HEK293 (cell line): ENCODE measurements around the gene PIGN.
A peak's percentile ranks its signal among the peaks of the same experiment; 100 is the strongest.

Experiments
- CTCF ChIA-PET: fragments of 350-600 bp; formaldehyde crosslinking; extraction: SDS; loops from one replicate; lab custom pipeline; 2021; ENCODE audit warnings: antibody characterized with exemption; lab: Yijun Ruan, JAX
- POLR2A ChIA-PET: fragments of 300-600 bp; formaldehyde crosslinking; extraction: SDS; loops from one replicate; lab custom pipeline; 2020; ENCODE audit warnings: antibody characterized with exemption, inconsistent platforms; lab: Yijun Ruan, JAX
- H3K27ac ChIP-seq: fragments of 200-500 bp; sonication (Bioruptor generic); 2 replicates; pipeline ENCODE4 v1.5.1; 2014; ENCODE audit warnings: low read depth, low read length, control low read depth, inconsistent platforms; ENCODE audit errors: extremely low read depth
- H3K36me3 ChIP-seq, 2 experiments: fragments of 200-500 bp in 1 of 2; sonication (Bioruptor generic) in 1 of 2; 1 replicate in 1 of 2; 2 replicates in 1 of 2; pipeline ENCODE4 v1.5.1; 2014 to 2017; ENCODE audit warnings: inconsistent platforms in 2 of 2, low read length in 2 of 2; ENCODE audit not compliant: control insufficient read depth in 2 of 2, insufficient read depth in 1 of 2
- H3K4me1 ChIP-seq: fragments of 200-500 bp; sonication (Bioruptor generic); 2 replicates; pipeline ENCODE4 v1.5.1; 2014; ENCODE audit warnings: mild to moderate bottlenecking, low read length, inconsistent platforms; ENCODE audit not compliant: control insufficient read depth, insufficient read depth
- H3K4me3 ChIP-seq: 2 replicates; pipeline ENCODE4 v1.5.1; 2011; ENCODE audit warnings: low read depth, mild to moderate bottlenecking, control low read depth, low read length, moderate library complexity
- H3K9me3 ChIP-seq: fragments of 200-500 bp; sonication (Bioruptor generic); 2 replicates; pipeline ENCODE4 v1.5.1; 2014; ENCODE audit warnings: low read depth, low read length, inconsistent platforms; ENCODE audit not compliant: control insufficient read depth, insufficient read depth
- EGR2 ChIP-seq: fragments of 450-650 bp; formaldehyde crosslinking; IDR thresholded peaks from 2 replicates; pipeline ENCODE4 v1.5.1; 2016; ENCODE audit warnings: low read depth, missing biosample characterization, missing genetic modification characterization
- GLIS2 ChIP-seq: fragments of 450-650 bp; formaldehyde crosslinking; IDR thresholded peaks from 2 replicates; pipeline ENCODE4 v1.5.1; 2016; ENCODE audit warnings: missing biosample characterization, missing genetic modification characterization
- IKZF3 ChIP-seq: fragments of 450-650 bp; IDR thresholded peaks from 2 replicates; pipeline ENCODE4 v1.5.0; 2018; ENCODE audit warnings: missing biosample characterization, mild to moderate bottlenecking, missing genetic modification characterization, moderate library complexity
- KLF7 ChIP-seq: fragments of 450-650 bp; formaldehyde crosslinking; IDR thresholded peaks from 2 replicates; pipeline ENCODE4 v1.5.1; 2016; ENCODE audit warnings: missing biosample characterization, missing genetic modification characterization, borderline replicate concordance
- KLF8 ChIP-seq: fragments of 450-650 bp; formaldehyde crosslinking; IDR thresholded peaks from 2 replicates; pipeline ENCODE4 v1.5.1; 2016; ENCODE audit warnings: missing biosample characterization, missing genetic modification characterization
- KLF9 ChIP-seq: fragments of 450-650 bp; formaldehyde crosslinking; IDR thresholded peaks from 2 replicates; pipeline ENCODE4 v1.5.1; 2016; ENCODE audit warnings: missing biosample characterization, missing genetic modification characterization, low read depth
- PRDM6 ChIP-seq: fragments of 450-650 bp; formaldehyde crosslinking; IDR thresholded peaks from 2 replicates; pipeline ENCODE4 v1.5.1; 2017; ENCODE audit warnings: missing biosample characterization, missing genetic modification characterization
- SCRT2 ChIP-seq: fragments of 450-650 bp; formaldehyde crosslinking; IDR thresholded peaks from 2 replicates; pipeline ENCODE4 v1.5.1; 2016; ENCODE audit warnings: missing biosample characterization, missing genetic modification characterization
- SETDB1 ChIP-seq: IDR thresholded peaks from one replicate; pipeline ENCODE4 v1.6.1; 2017; ENCODE audit warnings: mild to moderate bottlenecking, low read length, moderate library complexity, mixed read lengths; ENCODE audit not compliant: insufficient read length
- SP7 ChIP-seq: fragments of 450-650 bp; formaldehyde crosslinking; IDR thresholded peaks from 2 replicates; pipeline ENCODE4 v1.5.1; 2016; ENCODE audit warnings: missing biosample characterization, missing genetic modification characterization
- ZNF138 ChIP-seq: fragments of 450-650 bp; formaldehyde crosslinking; IDR thresholded peaks from 2 replicates; pipeline ENCODE4 v1.5.1; 2016; ENCODE audit warnings: missing biosample characterization, missing genetic modification characterization, borderline replicate concordance
- ZNF146 ChIP-seq: fragments of 450-650 bp; formaldehyde crosslinking; IDR thresholded peaks from 2 replicates; pipeline ENCODE4 v1.5.1; 2016; ENCODE audit warnings: missing biosample characterization, missing genetic modification characterization
- ZNF175 ChIP-seq: fragments of 450-650 bp; formaldehyde crosslinking; IDR thresholded peaks from 2 replicates; pipeline ENCODE4 v1.5.1; 2016; ENCODE audit warnings: missing biosample characterization, missing genetic modification characterization
- ZNF184 ChIP-seq: fragments of 450-650 bp; IDR thresholded peaks from 2 replicates; pipeline ENCODE4 v1.5.1; 2018; ENCODE audit warnings: missing biosample characterization, mild to moderate bottlenecking, missing genetic modification characterization
- ZNF19 ChIP-seq: fragments of 450-650 bp; formaldehyde crosslinking; IDR thresholded peaks from 2 replicates; pipeline ENCODE4; 2016; ENCODE audit warnings: missing biosample characterization, missing genetic modification characterization, low read depth
- ZNF239 ChIP-seq: fragments of 450-650 bp; formaldehyde crosslinking; IDR thresholded peaks from 2 replicates; pipeline ENCODE4 v1.5.1; 2016; ENCODE audit warnings: missing biosample characterization, missing genetic modification characterization
- ZNF24 ChIP-seq: fragments of 450-650 bp; formaldehyde crosslinking; IDR thresholded peaks from 2 replicates; pipeline ENCODE4 v1.5.1; 2016; ENCODE audit warnings: missing biosample characterization, missing genetic modification characterization
- ZNF514 ChIP-seq: fragments of 450-650 bp; formaldehyde crosslinking; IDR thresholded peaks from 2 replicates; pipeline ENCODE4 v1.5.1; 2016; ENCODE audit warnings: missing biosample characterization, missing genetic modification characterization
- ZNF549 ChIP-seq: fragments of 450-650 bp; IDR thresholded peaks from 2 replicates; pipeline ENCODE4 v1.5.1; 2018; ENCODE audit warnings: missing biosample characterization, missing genetic modification characterization, mild to moderate bottlenecking, inconsistent platforms, moderate library complexity
- ZNF585B ChIP-seq: fragments of 450-650 bp; formaldehyde crosslinking; IDR thresholded peaks from 2 replicates; pipeline ENCODE4 v1.5.1; 2016; ENCODE audit warnings: missing biosample characterization, missing genetic modification characterization
- ZNF621 ChIP-seq: fragments of 450-650 bp; formaldehyde crosslinking; IDR thresholded peaks from 2 replicates; pipeline ENCODE4 v1.5.1; 2017; ENCODE audit warnings: missing biosample characterization, missing genetic modification characterization
- ZNF785 ChIP-seq: fragments of 450-650 bp; formaldehyde crosslinking; IDR thresholded peaks from 2 replicates; pipeline ENCODE4 v1.5.1; 2016; ENCODE audit warnings: missing biosample characterization, missing genetic modification characterization
- ZNF792 ChIP-seq: fragments of 450-650 bp; formaldehyde crosslinking; IDR thresholded peaks from 2 replicates; pipeline ENCODE4 v1.5.1; 2016; ENCODE audit warnings: missing biosample characterization, missing genetic modification characterization
- ZSCAN23 ChIP-seq: fragments of 450-650 bp; formaldehyde crosslinking; IDR thresholded peaks from 2 replicates; pipeline ENCODE4 v1.5.1; 2016; ENCODE audit warnings: missing biosample characterization, missing genetic modification characterization
- TF ChIP-seq, protein P1 (sequence below): IDR thresholded peaks from 2 replicates; pipeline ENCODE4 v1.6.1; 2011; ENCODE audit warnings: mild to moderate bottlenecking, low read depth, low read length, borderline replicate concordance
- TF ChIP-seq, protein P2 (sequence below): fragments of 450-650 bp; formaldehyde crosslinking; IDR thresholded peaks from 2 replicates; pipeline ENCODE4 v1.5.1; 2016; ENCODE audit warnings: missing biosample characterization, missing genetic modification characterization

The PIGN gene

DNA sequence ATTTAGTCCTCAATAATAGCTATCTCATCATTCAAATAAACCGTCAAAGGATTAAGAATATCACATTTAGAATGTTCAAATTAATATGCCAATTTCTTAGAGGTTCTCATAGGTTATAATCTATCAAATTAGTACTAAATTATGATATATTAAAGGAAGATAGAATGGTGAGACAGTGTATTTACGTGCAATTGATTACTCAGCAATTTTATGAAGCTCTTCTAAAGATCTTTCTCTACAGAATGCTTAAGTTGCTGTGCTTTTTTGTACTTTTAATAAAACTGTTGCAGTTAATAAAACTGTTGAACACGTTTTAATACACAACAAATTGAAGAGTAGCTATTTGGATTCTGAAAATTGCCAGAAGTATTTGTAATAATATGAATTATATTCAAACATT is 39.2 kb upstream of the PIGN start:
- CTCF ChIA-PET: interaction anchor here (1.0 kb wide), 1 partner anchor 43 kb away, joined by 4 read pairs; no protein-coding TSS in a partner anchor
- Histone ChIP-seq H3K27ac (no peak overlapping the region), H3K36me3 (peaks cover 38 to 74% of the 10 kb centered on the region in 2 experiments), H3K4me1 (no peaks in the 10 kb centered on the region), H3K9me3 (no peaks in the 10 kb centered on the region), H3K4me3 (no peak overlapping the region)
- POLR2A ChIA-PET: no interaction called here
- TF ChIP-seq KLF9 (tag by site-specific recombination): no peak

GRCh38 chr18:62224229-62224628 is 37.4 kb upstream of the PIGN start:
- no peak overlapping the region for H3K27ac ChIP-seq
- no peak overlapping the region for H3K4me3 ChIP-seq
- peaks cover 24 to 67% of the 10 kb centered on the region in 2 experiments for H3K36me3 ChIP-seq
- H3K9me3 ChIP-seq: no peaks in the 10 kb centered on the region
- no peak for TF ChIP-seq KLF9 (tag by site-specific recombination)
- TF ChIP-seq SETDB1: peak; percentile 21
- TF ChIP-seq ZNF514 (tag by site-specific recombination): no peak
- no peak for TF ChIP-seq SP7 (tag by site-specific recombination)
- TF ChIP-seq ZNF24 (tag by site-specific recombination): no peak
- TF ChIP-seq ZNF146 (tag by site-specific recombination): peak; percentile 48; the same call in 1 of the 2 replicates
- CTCF ChIA-PET: interaction anchor here (0.9 kb wide), 1 partner anchor 25 kb away, joined by 7 read pairs; no protein-coding TSS in a partner anchor
- H3K4me1 ChIP-seq: no peaks in the 10 kb centered on the region
- POLR2A ChIA-PET: no interaction called here

DNA sequence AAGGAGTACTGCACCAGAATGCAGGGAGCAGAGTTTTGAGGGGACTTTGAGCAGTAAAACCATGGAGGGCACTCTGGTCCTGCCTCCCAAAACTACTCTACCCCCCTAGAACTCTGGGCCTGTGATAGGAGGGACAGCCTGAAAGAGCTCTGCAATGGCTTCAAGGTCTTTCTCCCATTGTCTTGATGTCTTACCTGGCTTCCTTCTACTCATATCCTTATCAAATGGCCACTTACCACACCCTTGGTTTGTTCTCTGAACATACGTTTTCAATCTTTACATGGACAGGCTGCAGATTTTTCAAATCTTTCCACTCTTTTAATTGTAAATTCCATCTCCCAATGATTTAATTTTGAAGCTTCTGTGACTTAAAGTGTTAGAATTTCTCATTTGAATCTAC is 27.9 kb upstream of the PIGN start:
- CTCF ChIA-PET: interaction anchor here (0.6 to 1.3 kb wide), 3 partner anchors 32 to 779 kb away, joined by 3 to 4 read pairs (median 3); no protein-coding TSS in a partner anchor
- no peaks in the 10 kb centered on the region for H3K9me3 ChIP-seq
- POLR2A ChIA-PET: interaction anchor here (1.4 kb wide), 1 partner anchor 28 kb away, joined by 6 read pairs; the partner anchor contains the start of genes PIGN and RELCH
- H3K36me3 ChIP-seq: peaks cover 12 to 19% of the 10 kb centered on the region in 2 experiments
- H3K4me1 ChIP-seq: no peaks in the 10 kb centered on the region
- TF ChIP-seq ZNF549 (tag by site-specific recombination) (no peak), ZSCAN23 (no peak), ZNF138 (tag by site-specific recombination) (no peak), PRDM6 (no peak), ZNF239 (tag by site-specific recombination) (no peak), ZNF785 (tag by site-specific recombination) (no peak), ZNF585B (tag by site-specific recombination) (no peak), IKZF3 (tag by site-specific recombination) (no peak)
- TF ChIP-seq, protein P1, sequence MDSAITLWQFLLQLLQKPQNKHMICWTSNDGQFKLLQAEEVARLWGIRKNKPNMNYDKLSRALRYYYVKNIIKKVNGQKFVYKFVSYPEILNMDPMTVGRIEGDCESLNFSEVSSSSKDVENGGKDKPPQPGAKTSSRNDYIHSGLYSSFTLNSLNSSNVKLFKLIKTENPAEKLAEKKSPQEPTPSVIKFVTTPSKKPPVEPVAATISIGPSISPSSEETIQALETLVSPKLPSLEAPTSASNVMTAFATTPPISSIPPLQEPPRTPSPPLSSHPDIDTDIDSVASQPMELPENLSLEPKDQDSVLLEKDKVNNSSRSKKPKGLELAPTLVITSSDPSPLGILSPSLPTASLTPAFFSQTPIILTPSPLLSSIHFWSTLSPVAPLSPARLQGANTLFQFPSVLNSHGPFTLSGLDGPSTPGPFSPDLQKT: no peak
- H3K4me3 ChIP-seq: no peak overlapping the region
- H3K27ac ChIP-seq: no peak overlapping the region

GRCh38 chr18:62211325-62211828 is 24.5 kb upstream of the PIGN start:
- POLR2A ChIA-PET: no interaction called here
- CTCF ChIA-PET: interaction anchor here (0.7 kb wide), 1 partner anchor 14 kb away, joined by 3 read pairs; no protein-coding TSS in a partner anchor
- Histone ChIP-seq H3K4me1 (no peaks in the 10 kb centered on the region), H3K4me3 (no peak overlapping the region), H3K27ac (no peak overlapping the region), H3K9me3 (no peaks in the 10 kb centered on the region), H3K36me3 (peaks cover 12 to 17% of the 10 kb centered on the region in 2 experiments)
- TF ChIP-seq KLF8: no peak
- no peak for TF ChIP-seq ZNF621 (tag by site-specific recombination)
- no peak for TF ChIP-seq ZNF792 (tag by site-specific recombination)
- TF ChIP-seq SCRT2: no peak
- TF ChIP-seq, protein P2, sequence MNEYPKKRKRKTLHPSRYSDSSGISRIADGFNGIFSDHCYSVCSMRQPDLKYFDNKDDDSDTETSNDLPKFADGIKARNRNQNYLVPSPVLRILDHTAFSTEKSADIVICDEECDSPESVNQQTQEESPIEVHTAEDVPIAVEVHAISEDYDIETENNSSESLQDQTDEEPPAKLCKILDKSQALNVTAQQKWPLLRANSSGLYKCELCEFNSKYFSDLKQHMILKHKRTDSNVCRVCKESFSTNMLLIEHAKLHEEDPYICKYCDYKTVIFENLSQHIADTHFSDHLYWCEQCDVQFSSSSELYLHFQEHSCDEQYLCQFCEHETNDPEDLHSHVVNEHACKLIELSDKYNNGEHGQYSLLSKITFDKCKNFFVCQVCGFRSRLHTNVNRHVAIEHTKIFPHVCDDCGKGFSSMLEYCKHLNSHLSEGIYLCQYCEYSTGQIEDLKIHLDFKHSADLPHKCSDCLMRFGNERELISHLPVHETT: no peak
- no peak for TF ChIP-seq KLF7 (tag by site-specific recombination)
- TF ChIP-seq ZNF146 (tag by site-specific recombination): no peak
- no peak for TF ChIP-seq SETDB1
- no peak for TF ChIP-seq GLIS2 (tag by site-specific recombination)
- no peak for TF ChIP-seq ZNF184 (tag by site-specific recombination)
- TF ChIP-seq ZNF175 (tag by site-specific recombination): no peak
- TF ChIP-seq EGR2 (tag by site-specific recombination): no peak
- no peak for TF ChIP-seq ZNF19 (tag by site-specific recombination)
